ENCODE results near the gene RAPGEF2. TPM values are rescaled to one million over a fixed set of nuclear protein-coding genes. Genes with fewer than 3 reads are reported as not detected.
"Not testable (repeated sequence)": the region's sequence is repeated elsewhere in the genome, so short reads cannot be mapped to it uniquely, and the experiment has no call there.

The RAPGEF2 gene
- polyA plus RNA-seq, 1 donor from 2014 or later = 0.44 TPM

GRCh38 chr4:159229164-159229563 lies 126.3 kb downstream of the RAPGEF2 start:
- Mint-ChIP-seq H3K27me3 (peaks cover 2% of the 10 kb centered on the region), H3K9me3 (peaks cover 0 to 2% (median 0%) of the 10 kb centered on the region in 3 donors), H3K4me3 (no peak overlapping the region), H3K4me1 (peaks cover 10 to 18% (median 13%) of the 10 kb centered on the region in 3 donors), H3K36me3 (peaks cover 2% of the 10 kb centered on the region), H3K27ac (no peak overlapping the region)

- Mint-ChIP-seq H3K4me1 (peaks cover 4 to 9% (median 6%) of the 10 kb centered on the region in 3 donors), H3K27me3 (peaks cover 2% of the 10 kb centered on the region), H3K36me3 (no peaks in the 10 kb centered on the region), H3K27ac (no peak overlapping the region), H3K9me3 (peaks cover 0 to 2% (median 0%) of the 10 kb centered on the region in 3 donors), H3K4me3 (peak overlapping the region in 1 of 4 donors; percentile 32)
Observed at GRCh38 chr4:159232465-159233106, 129.7 kb downstream of the RAPGEF2 start.

- no peak overlapping the region for H3K27ac Mint-ChIP-seq
- peaks cover 2% of the 10 kb centered on the region for H3K27me3 Mint-ChIP-seq
- peaks cover 0 to 2% (median 0%) of the 10 kb centered on the region in 3 donors for H3K9me3 Mint-ChIP-seq
- H3K4me1 Mint-ChIP-seq = peaks cover 4 to 10% (median 8%) of the 10 kb centered on the region in 3 donors
- H3K4me3 Mint-ChIP-seq = no peak overlapping the region
- peaks cover 4% of the 10 kb centered on the region for H3K36me3 Mint-ChIP-seq
Observed at GRCh38 chr4:159235779-159236368, 133.0 kb downstream of the RAPGEF2 start.

- Mint-ChIP-seq H3K4me1 (peaks cover 0 to 6% (median 5%) of the 10 kb centered on the region in 3 donors), H3K4me3 (peak overlapping the region in 1 of 4 donors; percentile 65), H3K27me3 (peaks cover 2% of the 10 kb centered on the region)
Observed at GRCh38 chr4:159237975-159238374, 135.1 kb downstream of the RAPGEF2 start.

GRCh38 chr4:159238631-159239030 lies 135.8 kb downstream of the RAPGEF2 start:
- Mint-ChIP-seq H3K4me3 (no peak overlapping the region), H3K9me3 (no peaks in the 10 kb centered on the region), H3K4me1 (peaks cover 0 to 4% (median 1%) of the 10 kb centered on the region in 3 donors), H3K36me3 (peaks cover 8% of the 10 kb centered on the region), H3K27ac (no peak overlapping the region), H3K27me3 (no peaks in the 10 kb centered on the region)

More at GRCh38 chr4:159237975-159238374, 135.1 kb downstream of the RAPGEF2 start:
- peaks cover 8% of the 10 kb centered on the region for H3K36me3 Mint-ChIP-seq
- H3K27ac Mint-ChIP-seq = no peak overlapping the region
- H3K9me3 Mint-ChIP-seq = no peaks in the 10 kb centered on the region

- no peaks in the 10 kb centered on the region for H3K27me3 Mint-ChIP-seq
- H3K27ac Mint-ChIP-seq = no peak overlapping the region
- peaks cover 8% of the 10 kb centered on the region for H3K36me3 Mint-ChIP-seq
- peaks cover 0 to 4% (median 1%) of the 10 kb centered on the region in 3 donors for H3K4me1 Mint-ChIP-seq
- no peak overlapping the region for H3K4me3 Mint-ChIP-seq
- no peaks in the 10 kb centered on the region for H3K9me3 Mint-ChIP-seq
Observed at GRCh38 chr4:159239629-159240028, 136.8 kb downstream of the RAPGEF2 start.

GRCh38 chr4:159240046-159240445 lies 137.2 kb downstream of the RAPGEF2 start:
- H3K27ac Mint-ChIP-seq = no peak overlapping the region
- no peaks in the 10 kb centered on the region for H3K27me3 Mint-ChIP-seq
- H3K4me1 Mint-ChIP-seq = peaks cover 0 to 4% (median 1%) of the 10 kb centered on the region in 3 donors
- no peaks in the 10 kb centered on the region for H3K9me3 Mint-ChIP-seq
- no peak overlapping the region for H3K4me3 Mint-ChIP-seq
- H3K36me3 Mint-ChIP-seq = peaks cover 9% of the 10 kb centered on the region

- Mint-ChIP-seq H3K27me3 (no peaks in the 10 kb centered on the region), H3K9me3 (no peaks in the 10 kb centered on the region), H3K4me1 (peaks cover 0 to 4% (median 1%) of the 10 kb centered on the region in 3 donors)
Observed at GRCh38 chr4:159240687-159241086, 137.8 kb downstream of the RAPGEF2 start.

GRCh38 chr4:159242427-159242826 lies 139.5 kb downstream of the RAPGEF2 start:
- H3K4me1 Mint-ChIP-seq = peaks cover 0 to 4% (median 1%) of the 10 kb centered on the region in 3 donors
- H3K27ac Mint-ChIP-seq = no peak overlapping the region
- H3K9me3 Mint-ChIP-seq = peaks cover 0 to 2% (median 0%) of the 10 kb centered on the region in 3 donors
- peaks cover 19% of the 10 kb centered on the region for H3K36me3 Mint-ChIP-seq
- no peak overlapping the region for H3K4me3 Mint-ChIP-seq
- no peaks in the 10 kb centered on the region for H3K27me3 Mint-ChIP-seq

More at GRCh38 chr4:159240687-159241086, 137.8 kb downstream of the RAPGEF2 start:
- Mint-ChIP-seq H3K27ac (no peak overlapping the region), H3K4me3 (no peak overlapping the region), H3K36me3 (peaks cover 15% of the 10 kb centered on the region)

- peaks cover 0 to 3% (median 0%) of the 10 kb centered on the region in 3 donors for H3K4me1 Mint-ChIP-seq
- no peaks in the 10 kb centered on the region for H3K27me3 Mint-ChIP-seq
- peaks cover 13% of the 10 kb centered on the region for H3K36me3 Mint-ChIP-seq
- H3K4me3 Mint-ChIP-seq = no peak overlapping the region
- no peak overlapping the region for H3K27ac Mint-ChIP-seq
- peaks cover 0 to 5% (median 3%) of the 10 kb centered on the region in 3 donors for H3K9me3 Mint-ChIP-seq
Observed at GRCh38 chr4:159248384-159249178, 145.7 kb downstream of the RAPGEF2 start.

- peaks cover 7% of the 10 kb centered on the region for H3K36me3 Mint-ChIP-seq
- H3K4me3 Mint-ChIP-seq = no peak overlapping the region
- H3K4me1 Mint-ChIP-seq = peaks cover 0 to 3% (median 0%) of the 10 kb centered on the region in 3 donors
- no peak overlapping the region for H3K27ac Mint-ChIP-seq
- H3K9me3 Mint-ChIP-seq = peaks cover 0 to 5% (median 3%) of the 10 kb centered on the region in 3 donors
- no peaks in the 10 kb centered on the region for H3K27me3 Mint-ChIP-seq
Observed at GRCh38 chr4:159250751-159251325, 148.0 kb downstream of the RAPGEF2 start.

- not testable (repeated sequence) for H3K4me3 Mint-ChIP-seq, H3K36me3 Mint-ChIP-seq, H3K27ac Mint-ChIP-seq
Observed at GRCh38 chr4:159251580-159251979, 148.7 kb downstream of the RAPGEF2 start.

GRCh38 chr4:159252491-159252890 lies 149.6 kb downstream of the RAPGEF2 start:
- Mint-ChIP-seq H3K4me3 (no peak overlapping the region), H3K36me3 (peaks cover 5% of the 10 kb centered on the region)

More at GRCh38 chr4:159251580-159251979, 148.7 kb downstream of the RAPGEF2 start:
- not testable (repeated sequence) for H3K27me3 Mint-ChIP-seq, H3K4me1 Mint-ChIP-seq, H3K9me3 Mint-ChIP-seq

GRCh38 chr4:159256037-159256436 lies 153.2 kb downstream of the RAPGEF2 start:
- Mint-ChIP-seq H3K27ac (no peak overlapping the region), H3K36me3 (peaks cover 11% of the 10 kb centered on the region), H3K9me3 (peaks cover 0 to 8% (median 4%) of the 10 kb centered on the region in 3 donors), H3K27me3 (no peaks in the 10 kb centered on the region), H3K4me1 (peaks cover 0 to 2% (median 0%) of the 10 kb centered on the region in 3 donors), H3K4me3 (no peak overlapping the region)

More at GRCh38 chr4:159252491-159252890, 149.6 kb downstream of the RAPGEF2 start:
- no peaks in the 10 kb centered on the region for H3K27me3 Mint-ChIP-seq
- H3K9me3 Mint-ChIP-seq = peaks cover under 1 to 8% (median 4%) of the 10 kb centered on the region in 3 donors
- peaks cover 0 to under 1% (median 0%) of the 10 kb centered on the region in 3 donors for H3K4me1 Mint-ChIP-seq
- no peak overlapping the region for H3K27ac Mint-ChIP-seq

Measured in IgD-negative memory B cell (primary cell).